Activated CD4-positive, alpha-beta T cell treated with anti-CD3 and anti-CD28 coated beads, Interleukin-2, amount 50 U/mL, for 24 hours (primary cell): ENCODE data around the gene MAD2L1BP.
"Not testable (repeated sequence)": the region's sequence is repeated elsewhere in the genome, so short reads cannot be mapped to it uniquely, and the experiment has no call there.

Source experiments
- DNase-seq, 2 donors: peaks; one replicate each; pipeline ENCODE4 v3.0.0-alpha.2; 2020; ENCODE audit warnings: low read depth in 1 of 2, low spot score in 1 of 2

MAD2L1BP gene

GRCh38 chr6:43635387-43636307 lies at the start of gene MAD2L1BP:
Gene MAD2L1BP (plus strand): TSS chr6:43635840. CDS start chr6:43635876, 36 bp downstream.
- peak; percentile 75 to 77 for DNase-seq

- no peak for DNase-seq
These were observed 47.4 kb upstream of the MAD2L1BP start for GRCh38 chr6:43588194-43588593.

GRCh38 chr6:43589564-43589963 lies 46.1 kb upstream of the MAD2L1BP start:
- not testable (repeated sequence) for DNase-seq

- no peak for DNase-seq
These were observed 41.7 kb upstream of the MAD2L1BP start for GRCh38 chr6:43593938-43594337.

GRCh38 chr6:43600595-43600994 lies 35.0 kb upstream of the MAD2L1BP start:
- no peak for DNase-seq

- no peak for DNase-seq
These were observed 31.5 kb upstream of the MAD2L1BP start for GRCh38 chr6:43604174-43604573.

- DNase-seq = no peak
These were observed 29.6 kb upstream of the MAD2L1BP start for GRCh38 chr6:43606019-43606418.

- peak; percentile 11 to 43 for DNase-seq
These were observed 27.3 kb upstream of the MAD2L1BP start for GRCh38 chr6:43608310-43608763.

- DNase-seq = no peak
These were observed 26.8 kb upstream of the MAD2L1BP start for GRCh38 chr6:43608807-43609206.

GRCh38 chr6:43609402-43609801 lies 26.2 kb upstream of the MAD2L1BP start:
- no peak for DNase-seq

GRCh38 chr6:43610431-43610830 lies 25.2 kb upstream of the MAD2L1BP start:
- DNase-seq = no peak

GRCh38 chr6:43613721-43614395 lies 21.8 kb upstream of the MAD2L1BP start:
- DNase-seq = no peak

- DNase-seq = no peak
These were observed 21.3 kb upstream of the MAD2L1BP start for GRCh38 chr6:43614396-43614730.

GRCh38 chr6:43616725-43617472 lies 18.7 kb upstream of the MAD2L1BP start:
- DNase-seq = no peak

- no peak for DNase-seq
These were observed 14.4 kb upstream of the MAD2L1BP start for GRCh38 chr6:43621078-43621835.

- DNase-seq = no peak
These were observed 13.8 kb upstream of the MAD2L1BP start for GRCh38 chr6:43621836-43622180.

GRCh38 chr6:43622541-43622940 lies 13.1 kb upstream of the MAD2L1BP start:
- DNase-seq = no peak

GRCh38 chr6:43623880-43624785 lies 11.5 kb upstream of the MAD2L1BP start:
- DNase-seq = no peak

GRCh38 chr6:43624786-43625288 lies 10.8 kb upstream of the MAD2L1BP start:
- DNase-seq = no peak
